ENCODE results near the gene RIMBP2. TPM values are rescaled to one million over a fixed set of nuclear protein-coding genes. Genes with fewer than 3 reads are reported as not detected.

RIMBP2 gene
- total and polyA plus RNA-seq, 7 experiments from 2014 or later = 0.05 TPM; not detected in 6

- Histone ChIP-seq H3K4me1 (ENCODE audit: control insufficient read depth in 2 of 2, insufficient read depth in 2 of 2, low read length in 2 of 2) (peaks cover 0 to 4% of the 10 kb centered on the region in 2 donors), H3K4me3 (ENCODE audit: low read length) (no peak overlapping the region), H3K27me3 (ENCODE audit: control insufficient read depth in 2 of 2, insufficient read depth in 2 of 2, low read length in 2 of 2) (no peaks in the 10 kb centered on the region), H3K36me3 (ENCODE audit: control insufficient read depth in 2 of 3, insufficient read depth in 3 of 3, low read length in 3 of 3) (no peaks in the 10 kb centered on the region), H3K9me3 (ENCODE audit: control insufficient read depth in 2 of 3, low read length in 3 of 3) (no peaks in the 10 kb centered on the region), H3K27ac (ENCODE audit: low read depth, low read length) (no peak overlapping the region)
- intact Hi-C loops (cut with micrococcal nuclease) = loop anchor here (2.0 to 5.0 kb wide), 2 partner anchors 301 to 701 kb away; no protein-coding TSS in a partner anchor
- Mint-ChIP-seq H3K9me3 (peaks cover 0 to 7% (median 0%) of the 10 kb centered on the region in 11 donors), H3K36me3 (no peaks in the 10 kb centered on the region), H3K27me3 (peaks cover 0 to 24% (median 5%) of the 10 kb centered on the region in 5 donors), H3K4me3 (peak overlapping the region in 6 of 10 donors; percentile 9 to 75 (median 48)), H3K4me1 (peaks cover 4 to 13% (median 8%) of the 10 kb centered on the region in 7 donors), H3K27ac (peak overlapping the region in 2 of 9 donors; percentile 11 to 74)
- DNase-seq (peak; percentile 18 to 70 (median 59)), ATAC-seq (peak; percentile 88)
- ChIA-PET POLR2A (no interaction called here), CTCF (interaction anchor here (0.6 to 0.8 kb wide), 3 partner anchors 9 to 734 kb away, joined by 3 to 4 read pairs (median 3); no protein-coding TSS in a partner anchor)
These were observed 32.0 kb upstream of the RIMBP2 start for GRCh38 chr12:130747867-130748740.

GRCh38 chr12:130746546-130746945, 30.4 kb upstream of the RIMBP2 start:
- no peak for ATAC-seq
- intact Hi-C loops (cut with micrococcal nuclease) = loop anchor here in 1 of 2 donors (5.0 kb wide), 1 partner anchor 299 kb away; no protein-coding TSS in a partner anchor
- no peak for DNase-seq
- peaks cover 4 to 13% (median 8%) of the 10 kb centered on the region in 7 donors for H3K4me1 Mint-ChIP-seq
- ChIA-PET POLR2A (no interaction called here), CTCF (no interaction called here)
- no peak overlapping the region for H3K4me3 ChIP-seq (ENCODE audit: low read length)
- H3K27me3 Mint-ChIP-seq = peaks cover 0 to 25% (median 7%) of the 10 kb centered on the region in 5 donors
- H3K27ac ChIP-seq (ENCODE audit: low read depth, low read length) = no peak overlapping the region
- no peaks in the 10 kb centered on the region for H3K27me3 ChIP-seq (ENCODE audit: control insufficient read depth in 2 of 2, insufficient read depth in 2 of 2, low read length in 2 of 2)
- H3K36me3 ChIP-seq (ENCODE audit: control insufficient read depth in 2 of 3, insufficient read depth in 3 of 3, low read length in 3 of 3) = no peaks in the 10 kb centered on the region
- peaks cover 0 to 4% of the 10 kb centered on the region in 2 donors for H3K4me1 ChIP-seq (ENCODE audit: control insufficient read depth in 2 of 2, insufficient read depth in 2 of 2, low read length in 2 of 2)
- no peak overlapping the region for H3K4me3 Mint-ChIP-seq
- H3K27ac Mint-ChIP-seq = no peak overlapping the region
- H3K9me3 Mint-ChIP-seq = peaks cover 0 to 12% (median under 1%) of the 10 kb centered on the region in 11 donors
- no peaks in the 10 kb centered on the region for H3K36me3 Mint-ChIP-seq
- H3K9me3 ChIP-seq (ENCODE audit: control insufficient read depth in 2 of 3, low read length in 3 of 3) = no peaks in the 10 kb centered on the region

- peaks cover 0 to under 1% (median 0%) of the 10 kb centered on the region in 5 donors for H3K36me3 Mint-ChIP-seq
- no peaks in the 10 kb centered on the region for H3K36me3 ChIP-seq (ENCODE audit: control insufficient read depth in 2 of 3, insufficient read depth in 3 of 3, low read length in 3 of 3)
- CTCF ChIA-PET = interaction anchor here (0.6 kb wide), 1 partner anchor 493 kb away, joined by 4 read pairs; no protein-coding TSS in a partner anchor
- H3K27me3 Mint-ChIP-seq = peaks cover 0 to 30% (median 8%) of the 10 kb centered on the region in 5 donors
- DNase-seq (no peak), ATAC-seq (no peak)
- peaks cover 0 to 4% of the 10 kb centered on the region in 2 donors for H3K4me1 ChIP-seq (ENCODE audit: control insufficient read depth in 2 of 2, insufficient read depth in 2 of 2, low read length in 2 of 2)
- H3K4me3 Mint-ChIP-seq = no peak overlapping the region
- H3K27ac Mint-ChIP-seq = no peak overlapping the region
- no peaks in the 10 kb centered on the region for H3K27me3 ChIP-seq (ENCODE audit: control insufficient read depth in 2 of 2, insufficient read depth in 2 of 2, low read length in 2 of 2)
- intact Hi-C loops (cut with micrococcal nuclease) = loop anchor here in 1 of 2 donors (5.0 kb wide), 1 partner anchor 299 kb away; no protein-coding TSS in a partner anchor
- no peaks in the 10 kb centered on the region for H3K9me3 ChIP-seq (ENCODE audit: control insufficient read depth in 2 of 3, low read length in 3 of 3)
- POLR2A ChIA-PET = interaction anchor here (0.6 kb wide), 1 partner anchor 169 kb away, joined by 4 read pairs; no protein-coding TSS in a partner anchor
- H3K4me1 Mint-ChIP-seq = peaks cover 4 to 13% (median 8%) of the 10 kb centered on the region in 7 donors
- no peak overlapping the region for H3K4me3 ChIP-seq (ENCODE audit: low read length)
- no peak overlapping the region for H3K27ac ChIP-seq (ENCODE audit: low read depth, low read length)
- peaks cover 0 to 18% (median 4%) of the 10 kb centered on the region in 11 donors for H3K9me3 Mint-ChIP-seq
These were observed 29.8 kb upstream of the RIMBP2 start for GRCh38 chr12:130745921-130746320.

- H3K27me3 ChIP-seq (ENCODE audit: control insufficient read depth in 2 of 2, insufficient read depth in 2 of 2, low read length in 2 of 2) = no peaks in the 10 kb centered on the region
- H3K9me3 Mint-ChIP-seq = peaks cover 0 to 28% (median 6%) of the 10 kb centered on the region in 11 donors
- H3K27ac Mint-ChIP-seq = no peak overlapping the region
- H3K36me3 ChIP-seq (ENCODE audit: control insufficient read depth in 2 of 3, insufficient read depth in 3 of 3, low read length in 3 of 3) = no peaks in the 10 kb centered on the region
- peaks cover 0 to 9% (median 0%) of the 10 kb centered on the region in 5 donors for H3K36me3 Mint-ChIP-seq
- H3K4me1 Mint-ChIP-seq = peaks cover 4 to 12% (median 8%) of the 10 kb centered on the region in 7 donors
- ATAC-seq (no peak), DNase-seq (no peak)
- H3K27me3 Mint-ChIP-seq = peaks cover 5 to 40% (median 11%) of the 10 kb centered on the region in 5 donors
- peaks cover 0 to 4% of the 10 kb centered on the region in 2 donors for H3K4me1 ChIP-seq (ENCODE audit: control insufficient read depth in 2 of 2, insufficient read depth in 2 of 2, low read length in 2 of 2)
- H3K4me3 ChIP-seq (ENCODE audit: low read length) = no peak overlapping the region
- intact Hi-C loops (cut with micrococcal nuclease) = no loop called here
- CTCF ChIA-PET = no interaction called here
- H3K9me3 ChIP-seq (ENCODE audit: control insufficient read depth in 2 of 3, low read length in 3 of 3) = no peaks in the 10 kb centered on the region
- no peak overlapping the region for H3K27ac ChIP-seq (ENCODE audit: low read depth, low read length)
- H3K4me3 Mint-ChIP-seq = no peak overlapping the region
- POLR2A ChIA-PET = no interaction called here
These were observed 28.2 kb upstream of the RIMBP2 start for GRCh38 chr12:130744274-130744673.

- Histone ChIP-seq H3K4me3 (ENCODE audit: low read length) (no peak overlapping the region), H3K4me1 (ENCODE audit: control insufficient read depth in 2 of 2, insufficient read depth in 2 of 2, low read length in 2 of 2) (peaks cover 0 to 4% of the 10 kb centered on the region in 2 donors), H3K36me3 (ENCODE audit: control insufficient read depth in 2 of 3, insufficient read depth in 3 of 3, low read length in 3 of 3) (no peaks in the 10 kb centered on the region), H3K9me3 (ENCODE audit: control insufficient read depth in 2 of 3, low read length in 3 of 3) (peaks cover 0 to 4% (median 0%) of the 10 kb centered on the region in 3 experiments), H3K27me3 (ENCODE audit: control insufficient read depth in 2 of 2, insufficient read depth in 2 of 2, low read length in 2 of 2) (no peaks in the 10 kb centered on the region), H3K27ac (ENCODE audit: low read depth, low read length) (no peak overlapping the region)
- H3K27ac Mint-ChIP-seq = no peak overlapping the region
- POLR2A ChIA-PET = no interaction called here
- H3K9me3 Mint-ChIP-seq = peaks cover 0 to 34% (median 9%) of the 10 kb centered on the region in 11 donors
- H3K36me3 Mint-ChIP-seq = peaks cover 0 to 9% (median 0%) of the 10 kb centered on the region in 5 donors
- H3K4me3 Mint-ChIP-seq = no peak overlapping the region
- H3K4me1 Mint-ChIP-seq = peaks cover 4 to 11% (median 8%) of the 10 kb centered on the region in 7 donors
- DNase-seq (no peak), ATAC-seq (no peak)
- peaks cover 5 to 40% (median 11%) of the 10 kb centered on the region in 5 donors for H3K27me3 Mint-ChIP-seq
- CTCF ChIA-PET = no interaction called here
- intact Hi-C loops (cut with micrococcal nuclease) = no loop called here
These were observed 27.5 kb upstream of the RIMBP2 start for GRCh38 chr12:130743606-130744005.

- Histone ChIP-seq H3K4me3 (ENCODE audit: low read length) (no peak overlapping the region), H3K9me3 (ENCODE audit: control insufficient read depth in 2 of 3, low read length in 3 of 3) (peaks cover 0 to 5% (median 0%) of the 10 kb centered on the region in 3 experiments), H3K27ac (ENCODE audit: low read depth, low read length) (no peak overlapping the region), H3K4me1 (ENCODE audit: control insufficient read depth in 2 of 2, insufficient read depth in 2 of 2, low read length in 2 of 2) (peaks cover 0 to 4% of the 10 kb centered on the region in 2 donors), H3K36me3 (ENCODE audit: control insufficient read depth in 2 of 3, insufficient read depth in 3 of 3, low read length in 3 of 3) (no peaks in the 10 kb centered on the region), H3K27me3 (ENCODE audit: control insufficient read depth in 2 of 2, insufficient read depth in 2 of 2, low read length in 2 of 2) (no peaks in the 10 kb centered on the region)
- ChIA-PET POLR2A (no interaction called here), CTCF (no interaction called here)
- ATAC-seq = no peak
- peaks cover 0 to 9% (median 0%) of the 10 kb centered on the region in 5 donors for H3K36me3 Mint-ChIP-seq
- H3K4me3 Mint-ChIP-seq = no peak overlapping the region
- peaks cover 5 to 43% (median 11%) of the 10 kb centered on the region in 5 donors for H3K27me3 Mint-ChIP-seq
- intact Hi-C loops (cut with micrococcal nuclease) = no loop called here
- H3K4me1 Mint-ChIP-seq = peaks cover 4 to 6% (median 6%) of the 10 kb centered on the region in 7 donors
- DNase-seq = no peak
- H3K9me3 Mint-ChIP-seq = peaks cover 0 to 37% (median 9%) of the 10 kb centered on the region in 11 donors
- no peak overlapping the region for H3K27ac Mint-ChIP-seq
These were observed 27.1 kb upstream of the RIMBP2 start for GRCh38 chr12:130743176-130743575.

Measured in naive thymus-derived CD4-positive, alpha-beta T cell (primary cell).